Fibroblast of villous mesenchyme (primary cell): ENCODE measurements around the gene FRMPD1. TPM values are rescaled to one million over a fixed set of nuclear protein-coding genes. Genes with fewer than 3 reads are reported as not detected.

Source experiments
- DNase-seq: peaks from one replicate; pipeline ENCODE4 v3.0.0-alpha.2; 2010; ENCODE audit warnings: low read depth
- H3K4me3 ChIP-seq: 2 replicates; pipeline ENCODE4 v1.5.1; 2011; ENCODE audit warnings: low read depth, mild to moderate bottlenecking, low read length
- total RNA-seq: library from RNA; depleted of rRNA; stranded (reverse); fragments of >200 nt; gene quantifications from 2 replicates; pipeline ENCODE4 v1.2.3, GENCODE V29; 2012
- TF ChIP-seq, protein P1 (sequence below): IDR thresholded peaks from 2 replicates; pipeline ENCODE4 v1.5.1; 2012; ENCODE audit warnings: low read depth, mild to moderate bottlenecking, low read length; ENCODE audit not compliant: insufficient read depth

Gene FRMPD1
- total RNA-seq, 1 donor, result not detected

GRCh38 chr9:37640246-37640645 is 10.5 kb upstream of the FRMPD1 start:
- DNase-seq, result no peak
- TF ChIP-seq, protein P1, sequence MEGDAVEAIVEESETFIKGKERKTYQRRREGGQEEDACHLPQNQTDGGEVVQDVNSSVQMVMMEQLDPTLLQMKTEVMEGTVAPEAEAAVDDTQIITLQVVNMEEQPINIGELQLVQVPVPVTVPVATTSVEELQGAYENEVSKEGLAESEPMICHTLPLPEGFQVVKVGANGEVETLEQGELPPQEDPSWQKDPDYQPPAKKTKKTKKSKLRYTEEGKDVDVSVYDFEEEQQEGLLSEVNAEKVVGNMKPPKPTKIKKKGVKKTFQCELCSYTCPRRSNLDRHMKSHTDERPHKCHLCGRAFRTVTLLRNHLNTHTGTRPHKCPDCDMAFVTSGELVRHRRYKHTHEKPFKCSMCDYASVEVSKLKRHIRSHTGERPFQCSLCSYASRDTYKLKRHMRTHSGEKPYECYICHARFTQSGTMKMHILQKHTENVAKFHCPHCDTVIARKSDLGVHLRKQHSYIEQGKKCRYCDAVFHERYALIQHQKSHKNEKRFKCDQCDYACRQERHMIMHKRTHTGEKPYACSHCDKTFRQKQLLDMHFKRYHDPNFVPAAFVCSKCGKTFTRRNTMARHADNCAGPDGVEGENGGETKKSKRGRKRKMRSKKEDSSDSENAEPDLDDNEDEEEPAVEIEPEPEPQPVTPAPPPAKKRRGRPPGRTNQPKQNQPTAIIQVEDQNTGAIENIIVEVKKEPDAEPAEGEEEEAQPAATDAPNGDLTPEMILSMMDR, result no peak
- H3K4me3 ChIP-seq, result no peak overlapping the region

GRCh38 chr9:37641331-37641730 is 9.4 kb upstream of the FRMPD1 start:
- H3K4me3 ChIP-seq, result no peak overlapping the region
- TF ChIP-seq, protein P1, result no peak
- DNase-seq, result no peak

DNA sequence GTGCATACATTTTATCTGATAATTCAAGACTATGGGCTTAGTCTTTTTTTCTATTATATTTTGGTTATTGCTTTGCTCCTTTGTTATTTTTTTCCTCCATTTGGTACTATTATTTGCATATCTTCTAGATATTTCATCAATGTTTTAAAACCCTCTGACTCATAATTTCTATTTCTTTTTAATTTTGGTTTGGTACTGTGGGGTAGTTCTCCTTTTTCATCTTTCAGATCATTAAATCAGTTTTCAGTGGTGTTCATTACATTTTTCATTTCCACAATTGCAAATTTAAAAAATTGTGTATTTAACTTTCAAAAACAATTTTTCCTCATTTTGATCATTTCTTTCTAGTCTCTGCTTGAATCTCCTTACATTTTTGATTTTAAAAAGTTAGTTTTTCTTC is 7.5 kb upstream of the FRMPD1 start:
- TF ChIP-seq, protein P1, result no peak
- H3K4me3 ChIP-seq, result no peak overlapping the region
- DNase-seq, result no peak

- no peak for DNase-seq
- TF ChIP-seq, protein P1, result no peak
- no peak overlapping the region for H3K4me3 ChIP-seq
Measured at GRCh38 chr9:37645903-37646506, 4.7 kb upstream of the FRMPD1 start.

GRCh38 chr9:37650299-37650872 is 368 bp upstream of the FRMPD1 start:
- TF ChIP-seq, protein P1, result no peak
- no peak overlapping the region for H3K4me3 ChIP-seq
- no peak for DNase-seq

GRCh38 chr9:37652261-37652660 is 1.5 kb downstream of the FRMPD1 start:
- TF ChIP-seq, protein P1, result no peak
- no peak for DNase-seq
- no peak overlapping the region for H3K4me3 ChIP-seq

DNA sequence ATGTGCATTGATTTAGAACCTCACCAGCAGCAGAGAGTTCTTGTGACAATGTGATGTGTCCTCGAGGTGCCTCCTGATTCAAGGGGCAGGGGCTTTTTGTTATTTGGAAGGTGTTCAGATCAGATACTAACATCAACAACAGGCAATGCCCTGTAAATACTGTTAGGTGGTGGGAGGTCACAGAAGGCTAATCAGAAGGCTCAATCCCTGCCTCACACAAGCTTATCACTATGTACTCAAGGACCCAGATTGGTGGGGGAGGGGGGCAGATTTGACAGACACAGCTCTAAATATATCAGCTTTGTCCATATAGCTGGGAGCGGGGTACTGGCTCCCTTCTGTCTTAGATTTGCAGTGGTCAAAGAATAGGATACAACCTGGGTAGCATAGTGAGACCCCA is 2.6 kb downstream of the FRMPD1 start:
- DNase-seq, result no peak
- TF ChIP-seq, protein P1, result no peak
- no peak overlapping the region for H3K4me3 ChIP-seq
